Measurements from ENCODE around the gene DNER. TPM values are rescaled to one million over a fixed set of nuclear protein-coding genes. Genes with fewer than 3 reads are reported as not detected.
"Not testable (repeated sequence)": the region's sequence is repeated elsewhere in the genome, so short reads cannot be mapped to it uniquely, and the experiment has no call there.

DNER gene, protein sequence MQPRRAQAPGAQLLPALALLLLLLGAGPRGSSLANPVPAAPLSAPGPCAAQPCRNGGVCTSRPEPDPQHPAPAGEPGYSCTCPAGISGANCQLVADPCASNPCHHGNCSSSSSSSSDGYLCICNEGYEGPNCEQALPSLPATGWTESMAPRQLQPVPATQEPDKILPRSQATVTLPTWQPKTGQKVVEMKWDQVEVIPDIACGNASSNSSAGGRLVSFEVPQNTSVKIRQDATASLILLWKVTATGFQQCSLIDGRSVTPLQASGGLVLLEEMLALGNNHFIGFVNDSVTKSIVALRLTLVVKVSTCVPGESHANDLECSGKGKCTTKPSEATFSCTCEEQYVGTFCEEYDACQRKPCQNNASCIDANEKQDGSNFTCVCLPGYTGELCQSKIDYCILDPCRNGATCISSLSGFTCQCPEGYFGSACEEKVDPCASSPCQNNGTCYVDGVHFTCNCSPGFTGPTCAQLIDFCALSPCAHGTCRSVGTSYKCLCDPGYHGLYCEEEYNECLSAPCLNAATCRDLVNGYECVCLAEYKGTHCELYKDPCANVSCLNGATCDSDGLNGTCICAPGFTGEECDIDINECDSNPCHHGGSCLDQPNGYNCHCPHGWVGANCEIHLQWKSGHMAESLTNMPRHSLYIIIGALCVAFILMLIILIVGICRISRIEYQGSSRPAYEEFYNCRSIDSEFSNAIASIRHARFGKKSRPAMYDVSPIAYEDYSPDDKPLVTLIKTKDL
- total RNA-seq: 86.7 TPM

GRCh38 chr2:229714080-229714735 is at the start of gene DNER:
DNER (minus strand) TSS chr2:229714555; CDS start chr2:229714423, 132 bp downstream.
- DNase-seq: peak; percentile 81

DNA sequence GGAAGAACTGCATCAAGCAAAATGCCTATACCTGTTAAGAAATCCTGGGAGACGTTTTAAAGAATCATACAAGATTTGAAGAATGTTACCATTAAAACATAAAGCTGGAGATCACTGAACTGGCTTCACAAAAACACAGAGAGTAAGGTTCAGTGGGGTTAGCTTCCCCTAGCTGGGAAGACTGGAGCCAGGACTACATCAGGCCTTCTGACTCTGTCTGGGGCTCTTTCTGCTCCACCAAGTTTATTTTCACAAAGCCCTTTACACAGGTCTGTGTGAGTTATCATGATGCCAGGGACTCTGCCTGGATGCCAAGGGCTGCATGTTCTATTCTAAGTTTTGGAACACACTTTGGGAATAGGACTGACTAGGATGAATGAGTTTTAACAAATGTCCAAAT is 47.3 kb upstream of the DNER start:
- DNase-seq: no peak

DNA sequence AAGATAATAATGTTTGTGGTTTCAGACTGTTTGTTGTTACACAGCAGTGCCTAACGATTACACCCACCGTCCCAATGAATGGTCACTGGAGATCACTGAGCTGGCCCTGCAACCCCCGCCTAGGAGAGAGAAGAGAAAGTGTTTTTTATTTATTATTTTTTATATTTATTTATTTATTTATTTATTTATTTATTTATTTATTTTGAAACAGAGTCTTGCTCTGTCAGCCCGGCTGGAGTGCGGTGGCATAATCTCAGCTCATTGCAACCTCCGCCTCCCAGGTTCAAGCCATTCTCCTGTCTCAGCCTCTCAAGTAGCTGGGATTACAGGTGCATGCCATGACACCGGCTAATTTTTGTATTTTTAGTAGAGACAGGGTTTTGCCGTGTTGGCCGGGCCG is 43.1 kb upstream of the DNER start:
- not testable (repeated sequence) for DNase-seq

DNA sequence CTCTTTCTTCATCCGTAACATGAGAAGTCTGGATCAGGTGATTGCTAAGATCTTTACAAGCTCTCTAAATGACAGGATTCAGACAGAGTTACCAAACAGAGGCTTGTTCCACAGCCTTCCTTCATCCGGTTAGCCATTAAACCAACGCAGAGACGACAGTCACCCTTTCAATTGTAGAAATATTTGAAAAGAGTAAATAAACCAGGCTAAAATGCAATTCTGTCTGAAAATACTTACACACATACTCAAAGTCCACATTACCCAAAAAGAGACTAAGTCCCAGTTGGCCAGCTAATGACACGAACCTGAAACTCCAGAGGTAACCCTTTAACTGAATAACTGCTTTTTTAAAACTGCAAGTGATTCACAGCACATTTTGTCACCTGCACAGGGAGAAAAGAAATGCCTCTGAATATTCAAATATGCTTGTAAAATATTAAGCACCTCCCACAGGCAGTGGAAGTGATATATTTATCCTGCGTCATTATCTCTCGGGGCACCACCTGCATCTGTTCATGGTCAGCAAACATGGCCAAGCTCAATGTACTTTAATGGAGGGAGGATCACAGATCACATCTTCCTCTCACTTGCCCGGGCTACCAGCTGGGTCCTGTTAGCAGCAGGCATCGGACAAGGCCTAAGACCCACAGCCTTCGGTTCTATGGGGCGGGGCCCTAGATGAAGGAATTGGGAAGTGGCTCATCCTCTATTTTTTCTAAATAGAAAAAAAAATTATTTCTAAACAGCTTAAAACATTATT is 38.8 kb upstream of the DNER start:
- no peak for DNase-seq

GRCh38 chr2:229749779-229750178 is 35.4 kb upstream of the DNER start:
- no peak for DNase-seq

- no peak for DNase-seq
These were observed 34.6 kb upstream of the DNER start for GRCh38 chr2:229748950-229749349.

- not testable (repeated sequence) for DNase-seq
These were observed 28.3 kb upstream of the DNER start for GRCh38 chr2:229742691-229743090.

- DNase-seq: no peak
These were observed 25.9 kb upstream of the DNER start for GRCh38 chr2:229740279-229740678.

DNA sequence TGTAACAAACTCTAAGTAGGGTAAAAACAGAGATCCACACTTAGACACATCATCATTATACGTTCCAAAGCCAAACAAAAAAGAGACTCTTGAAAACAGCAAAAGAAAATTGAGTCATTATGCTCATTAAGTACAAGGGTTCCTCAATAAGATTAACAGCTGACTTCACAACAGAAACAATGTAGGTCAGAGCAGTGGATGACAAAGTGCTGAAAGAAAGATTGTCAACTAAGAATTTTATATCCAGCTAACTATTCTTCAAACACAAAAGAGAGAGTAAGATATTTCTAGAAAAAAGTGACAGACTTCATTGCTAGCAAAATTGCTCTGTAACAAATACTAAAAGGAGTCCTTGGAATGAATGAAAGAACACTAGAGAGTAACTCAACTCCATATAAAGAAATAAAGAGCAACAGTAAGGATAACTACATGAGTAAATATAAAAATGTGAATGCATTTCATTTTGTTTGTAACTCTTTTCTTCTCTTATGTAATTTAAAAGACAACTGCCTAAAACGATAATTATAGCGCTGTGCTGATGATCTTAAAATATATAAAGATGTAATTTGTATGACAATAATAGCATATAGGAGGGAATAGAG is 23.8 kb upstream of the DNER start:
- DNase-seq: no peak

DNA sequence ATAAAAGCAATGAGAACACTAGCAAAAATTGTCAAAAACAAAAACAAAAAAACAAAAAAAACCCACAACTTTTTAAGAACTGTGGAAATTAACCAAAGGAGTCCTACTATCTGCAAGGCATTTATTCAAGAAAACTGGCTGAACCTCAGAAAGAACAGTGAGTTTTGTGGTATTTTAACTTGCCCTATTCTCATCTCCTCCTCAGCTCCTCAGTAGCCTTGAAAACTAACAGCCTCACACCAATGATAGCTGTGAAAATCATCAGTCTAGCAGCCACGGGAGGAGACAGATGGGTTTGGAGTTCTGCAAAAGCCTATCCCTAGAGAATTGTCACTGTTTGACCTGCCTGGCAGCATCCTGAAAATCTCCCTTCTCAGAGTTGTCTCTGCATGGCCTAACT is 20.1 kb upstream of the DNER start:
- no peak for DNase-seq

- no peak for DNase-seq
These were observed 19.4 kb upstream of the DNER start for GRCh38 chr2:229733611-229734245.

DNA sequence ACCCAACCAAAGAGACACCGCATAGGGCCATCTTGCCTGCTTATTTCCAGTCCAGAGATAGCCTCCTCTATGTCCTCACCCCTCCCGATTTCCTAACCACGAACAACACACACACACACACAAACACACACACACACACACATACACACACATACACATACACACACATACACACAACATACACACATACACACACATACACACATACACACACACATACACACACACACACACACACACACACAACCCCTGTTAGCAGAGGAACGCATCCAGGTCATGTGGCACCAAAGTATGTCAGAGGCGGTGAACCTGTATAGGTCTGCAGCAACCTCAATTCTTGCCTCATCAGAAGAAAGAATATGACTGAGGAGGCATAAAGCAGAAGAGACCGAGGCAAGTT is 18.5 kb upstream of the DNER start:
- no peak for DNase-seq

DNA sequence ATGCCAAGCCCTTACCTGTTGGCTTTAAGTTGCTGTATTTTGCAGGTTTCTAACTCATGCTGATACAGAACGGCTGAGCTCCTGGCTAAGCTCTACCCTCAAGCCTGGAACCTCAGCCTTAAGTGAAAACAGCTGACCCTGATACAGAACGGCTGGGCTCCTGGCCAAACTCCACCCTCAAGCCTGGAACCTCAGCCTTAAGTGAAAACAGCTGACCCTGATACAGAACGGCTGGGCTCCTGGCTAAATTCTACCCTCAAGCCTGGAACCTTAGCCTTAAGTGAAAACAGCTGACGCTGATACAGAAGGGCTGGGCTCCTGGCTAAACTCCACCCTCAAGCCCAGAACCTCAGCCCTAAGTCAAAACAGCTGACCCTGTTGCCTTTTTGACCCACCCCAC is 17.6 kb upstream of the DNER start:
- DNase-seq: no peak

- no peak for DNase-seq
These were observed 17.0 kb upstream of the DNER start for GRCh38 chr2:229731363-229731762.

- DNase-seq: no peak
These were observed 14.0 kb upstream of the DNER start for GRCh38 chr2:229728370-229728769.

DNA sequence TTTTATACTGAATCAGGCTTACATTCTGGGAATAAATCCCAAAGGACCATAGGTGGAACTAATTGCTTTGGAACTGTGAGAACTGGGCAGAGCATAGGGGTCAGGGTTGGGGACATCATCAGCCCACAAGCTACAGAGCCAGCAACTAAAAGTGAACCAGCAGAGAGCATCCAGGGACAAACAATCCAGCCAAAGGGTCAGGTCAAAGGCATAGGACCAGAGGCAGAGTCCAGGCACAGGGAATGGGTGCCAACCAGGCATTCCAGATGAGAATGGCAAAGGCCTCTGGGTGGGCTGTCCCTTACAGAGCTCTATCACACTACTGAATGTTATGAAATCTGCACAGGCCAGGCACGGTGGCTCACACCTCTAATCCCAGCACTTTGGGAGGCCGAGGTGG is 12.3 kb upstream of the DNER start:
- no peak for DNase-seq

- DNase-seq: no peak
These were observed 11.6 kb upstream of the DNER start for GRCh38 chr2:229725716-229726574.

DNA sequence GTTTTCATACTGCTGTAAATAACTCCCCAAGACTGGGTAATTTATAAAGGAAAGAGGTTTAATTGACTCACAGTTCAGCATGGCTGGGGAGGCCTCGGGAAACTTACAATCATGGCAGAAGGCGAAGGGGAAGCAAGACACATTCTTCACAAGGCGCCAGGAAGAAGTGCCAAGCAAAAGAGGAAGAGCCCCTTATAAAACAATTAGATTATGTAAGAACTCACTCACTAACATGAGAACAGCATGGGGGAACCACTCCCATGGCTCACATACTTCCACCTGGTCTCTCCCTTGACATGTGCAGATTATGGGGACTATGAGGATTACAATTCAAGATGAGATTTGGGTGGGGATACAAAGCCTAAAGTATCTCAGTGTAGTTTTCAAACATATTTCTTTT is 8.8 kb upstream of the DNER start:
- DNase-seq: not testable (repeated sequence)

GRCh38 chr2:229719926-229720647 is 5.7 kb upstream of the DNER start:
- DNase-seq: no peak

DNA sequence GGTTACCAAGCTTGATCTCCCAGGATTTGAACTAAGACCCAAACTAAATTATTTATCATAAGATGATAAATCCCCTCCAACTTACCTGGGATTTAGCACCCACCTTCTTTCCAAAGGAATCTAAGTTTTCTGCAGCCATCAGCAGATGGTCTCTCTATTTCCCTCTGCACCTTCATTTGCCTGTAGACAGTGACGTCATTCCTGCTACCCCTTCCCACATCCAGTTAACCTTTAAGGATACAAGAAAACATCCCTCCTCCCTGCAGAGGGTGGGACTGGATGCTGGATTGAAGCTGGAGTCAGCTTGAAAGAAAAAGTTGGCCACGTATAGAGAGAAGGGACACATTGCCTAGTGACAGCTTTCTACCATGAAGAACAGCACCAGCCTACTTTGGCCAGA is 3.7 kb upstream of the DNER start:
- DNase-seq: no peak
